H1 (cell line): Measurements from ENCODE around the gene PATJ. TPM values are rescaled to one million over a fixed set of nuclear protein-coding genes. Genes with fewer than 3 reads are reported as not detected.

ENCODE experiments used
- EGR1 ChIP-seq: IDR thresholded peaks from 2 replicates; pipeline ENCODE4 v1.6.1; 2011; ENCODE audit warnings: low read depth, low read length, borderline replicate concordance
- EZH2 ChIP-seq: fragments of 200-600 bp; sonication (generic); IDR thresholded peaks from 2 replicates; pipeline ENCODE4 v1.7.1; 2012; ENCODE audit warnings: low read depth, mild to moderate bottlenecking, moderate library complexity, low read length, inconsistent platforms; ENCODE audit not compliant: severe bottlenecking
- FOSL1 ChIP-seq: IDR thresholded peaks from 2 replicates; pipeline ENCODE4 v1.6.1; 2011; ENCODE audit warnings: mild to moderate bottlenecking, low read depth, low read length, moderate library complexity; ENCODE audit not compliant: insufficient read depth
- HDAC2 ChIP-seq, 2 experiments: fragments of 300-600 bp in 1 of 2; sonication (generic) in 1 of 2; IDR thresholded peaks; 2 replicates each; pipeline ENCODE4 v1.6.1; 2011 to 2012; ENCODE audit warnings: low read depth in 2 of 2, low read length in 2 of 2, mild to moderate bottlenecking in 2 of 2, moderate library complexity in 2 of 2, borderline replicate concordance in 1 of 2, inconsistent platforms in 1 of 2
- KDM4A ChIP-seq: IDR thresholded peaks from one replicate; pipeline ENCODE4 v1.7.1; 2012; ENCODE audit warnings: low read depth, mild to moderate bottlenecking, moderate library complexity, low read length, inconsistent platforms; ENCODE audit not compliant: severe bottlenecking
- PHF8 ChIP-seq: fragments of 200-600 bp; sonication (generic); conservative IDR thresholded peaks from 2 replicates; pipeline ENCODE4 v1.7.1; 2012; ENCODE audit warnings: low read depth, mild to moderate bottlenecking, inconsistent platforms, low read length, moderate library complexity
- RAD21 ChIP-seq, 2 experiments: IDR thresholded peaks in 1 of 2; conservative IDR thresholded peaks in 1 of 2; 2 replicates each; pipeline ENCODE4 v1.6.1; 2011; ENCODE audit warnings: low read depth in 2 of 2, low read length in 2 of 2, improper control_type of control experiment in 1 of 2, inconsistent platforms in 1 of 2, mild to moderate bottlenecking in 1 of 2, moderate library complexity in 1 of 2
- SP2 ChIP-seq: IDR thresholded peaks from 2 replicates; pipeline ENCODE4 v1.6.1; 2012; ENCODE audit warnings: mild to moderate bottlenecking, low read length, inconsistent platforms
- TEAD4 ChIP-seq: IDR thresholded peaks from 2 replicates; pipeline ENCODE4 v1.6.1; 2012; ENCODE audit warnings: low read depth, low read length, inconsistent platforms, mixed read lengths
- YY1 ChIP-seq: IDR thresholded peaks from 2 replicates; pipeline ENCODE4 v1.6.1; 2011; ENCODE audit warnings: low read depth, mild to moderate bottlenecking, low read length
- polyA plus RNA-seq, 7 experiments: library from polyadenylated mRNA; depleted of rRNA in 3 of 7; stranded (reverse) in 5 of 7; unstranded in 2 of 7; fragments of >200 nt in 5 of 7; fragments of 200-250 nt in 2 of 7; gene quantifications; 1 replicate in 5 of 7; 2 replicates in 1 of 7; 4 replicates in 1 of 7; pipeline versions ENCODE4 v1.2.1 to v1.2.3, GENCODE V29; 2011 to 2013; ENCODE audit warnings: missing spikeins in 2 of 7, mixed read lengths in 2 of 7
- total RNA-seq: library from RNA; stranded (reverse); fragmentation: NEBNext Ultra II Directional; extraction: Animal tissue kit (Norgen Biotek cat#: 25700); gene quantifications from 2 replicates; pipeline ENCODE4 v1.2.1, GENCODE V29; 2021
- TF ChIP-seq, protein P1 (sequence below): fragments of 300-600 bp; sonication (generic); IDR thresholded peaks from 2 replicates; pipeline ENCODE4 v1.7.1; 2012; ENCODE audit warnings: low read length, moderate library complexity, mild to moderate bottlenecking, inconsistent platforms; ENCODE audit not compliant: insufficient replicate concordance

PATJ gene
- total and polyA plus RNA-seq, 2 of the 8 experiments (the other 6 are each of a cell fraction or from before 2014, with no cell fraction given): 8.2 to 55.6 TPM

DNA sequence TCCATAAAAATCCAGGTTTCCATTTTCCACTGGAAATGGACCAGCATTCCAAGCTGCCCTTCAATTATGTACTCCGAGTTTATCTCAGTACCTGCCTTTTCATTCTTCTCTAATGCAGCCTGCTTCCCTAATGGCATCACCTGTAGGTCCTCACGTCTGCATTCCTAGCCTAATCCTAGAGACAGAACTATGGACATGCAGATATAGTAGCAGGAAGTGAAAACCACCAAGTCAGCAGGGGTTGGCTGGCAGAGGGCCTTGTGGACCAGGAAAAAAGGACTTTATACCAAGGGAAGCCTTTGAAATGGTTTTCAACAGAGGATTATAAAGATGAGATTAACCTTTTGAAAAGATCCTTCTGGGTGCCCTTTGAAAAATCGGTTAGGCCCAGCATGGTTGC lies 316.7 kb downstream of the PATJ start (continued):
- TF ChIP-seq EZH2 (no peak), YY1 (peak; percentile 38; the same call in 1 of the 2 replicates), TEAD4 (peak; percentile 92), RAD21 (IDR thresholded peaks at IDR 0.05 in 1 of 2, conservative IDR thresholded peaks at IDR 0.05 in 1 of 2; ENCODE audit: low read depth in 2 of 2, low read length in 2 of 2) (no peak), HDAC2 (IDR thresholded peaks at IDR 0.05; ENCODE audit: borderline replicate concordance in 1 of 2, low read depth in 2 of 2, low read length in 2 of 2) (peak in 1 of 2 experiments; percentile 96; a peak in 2 of 4 replicates), EGR1 (no peak), FOSL1 (no peak), SP2 (no peak), KDM4A (no peak), PHF8 (no peak)
- TF ChIP-seq, protein P1, sequence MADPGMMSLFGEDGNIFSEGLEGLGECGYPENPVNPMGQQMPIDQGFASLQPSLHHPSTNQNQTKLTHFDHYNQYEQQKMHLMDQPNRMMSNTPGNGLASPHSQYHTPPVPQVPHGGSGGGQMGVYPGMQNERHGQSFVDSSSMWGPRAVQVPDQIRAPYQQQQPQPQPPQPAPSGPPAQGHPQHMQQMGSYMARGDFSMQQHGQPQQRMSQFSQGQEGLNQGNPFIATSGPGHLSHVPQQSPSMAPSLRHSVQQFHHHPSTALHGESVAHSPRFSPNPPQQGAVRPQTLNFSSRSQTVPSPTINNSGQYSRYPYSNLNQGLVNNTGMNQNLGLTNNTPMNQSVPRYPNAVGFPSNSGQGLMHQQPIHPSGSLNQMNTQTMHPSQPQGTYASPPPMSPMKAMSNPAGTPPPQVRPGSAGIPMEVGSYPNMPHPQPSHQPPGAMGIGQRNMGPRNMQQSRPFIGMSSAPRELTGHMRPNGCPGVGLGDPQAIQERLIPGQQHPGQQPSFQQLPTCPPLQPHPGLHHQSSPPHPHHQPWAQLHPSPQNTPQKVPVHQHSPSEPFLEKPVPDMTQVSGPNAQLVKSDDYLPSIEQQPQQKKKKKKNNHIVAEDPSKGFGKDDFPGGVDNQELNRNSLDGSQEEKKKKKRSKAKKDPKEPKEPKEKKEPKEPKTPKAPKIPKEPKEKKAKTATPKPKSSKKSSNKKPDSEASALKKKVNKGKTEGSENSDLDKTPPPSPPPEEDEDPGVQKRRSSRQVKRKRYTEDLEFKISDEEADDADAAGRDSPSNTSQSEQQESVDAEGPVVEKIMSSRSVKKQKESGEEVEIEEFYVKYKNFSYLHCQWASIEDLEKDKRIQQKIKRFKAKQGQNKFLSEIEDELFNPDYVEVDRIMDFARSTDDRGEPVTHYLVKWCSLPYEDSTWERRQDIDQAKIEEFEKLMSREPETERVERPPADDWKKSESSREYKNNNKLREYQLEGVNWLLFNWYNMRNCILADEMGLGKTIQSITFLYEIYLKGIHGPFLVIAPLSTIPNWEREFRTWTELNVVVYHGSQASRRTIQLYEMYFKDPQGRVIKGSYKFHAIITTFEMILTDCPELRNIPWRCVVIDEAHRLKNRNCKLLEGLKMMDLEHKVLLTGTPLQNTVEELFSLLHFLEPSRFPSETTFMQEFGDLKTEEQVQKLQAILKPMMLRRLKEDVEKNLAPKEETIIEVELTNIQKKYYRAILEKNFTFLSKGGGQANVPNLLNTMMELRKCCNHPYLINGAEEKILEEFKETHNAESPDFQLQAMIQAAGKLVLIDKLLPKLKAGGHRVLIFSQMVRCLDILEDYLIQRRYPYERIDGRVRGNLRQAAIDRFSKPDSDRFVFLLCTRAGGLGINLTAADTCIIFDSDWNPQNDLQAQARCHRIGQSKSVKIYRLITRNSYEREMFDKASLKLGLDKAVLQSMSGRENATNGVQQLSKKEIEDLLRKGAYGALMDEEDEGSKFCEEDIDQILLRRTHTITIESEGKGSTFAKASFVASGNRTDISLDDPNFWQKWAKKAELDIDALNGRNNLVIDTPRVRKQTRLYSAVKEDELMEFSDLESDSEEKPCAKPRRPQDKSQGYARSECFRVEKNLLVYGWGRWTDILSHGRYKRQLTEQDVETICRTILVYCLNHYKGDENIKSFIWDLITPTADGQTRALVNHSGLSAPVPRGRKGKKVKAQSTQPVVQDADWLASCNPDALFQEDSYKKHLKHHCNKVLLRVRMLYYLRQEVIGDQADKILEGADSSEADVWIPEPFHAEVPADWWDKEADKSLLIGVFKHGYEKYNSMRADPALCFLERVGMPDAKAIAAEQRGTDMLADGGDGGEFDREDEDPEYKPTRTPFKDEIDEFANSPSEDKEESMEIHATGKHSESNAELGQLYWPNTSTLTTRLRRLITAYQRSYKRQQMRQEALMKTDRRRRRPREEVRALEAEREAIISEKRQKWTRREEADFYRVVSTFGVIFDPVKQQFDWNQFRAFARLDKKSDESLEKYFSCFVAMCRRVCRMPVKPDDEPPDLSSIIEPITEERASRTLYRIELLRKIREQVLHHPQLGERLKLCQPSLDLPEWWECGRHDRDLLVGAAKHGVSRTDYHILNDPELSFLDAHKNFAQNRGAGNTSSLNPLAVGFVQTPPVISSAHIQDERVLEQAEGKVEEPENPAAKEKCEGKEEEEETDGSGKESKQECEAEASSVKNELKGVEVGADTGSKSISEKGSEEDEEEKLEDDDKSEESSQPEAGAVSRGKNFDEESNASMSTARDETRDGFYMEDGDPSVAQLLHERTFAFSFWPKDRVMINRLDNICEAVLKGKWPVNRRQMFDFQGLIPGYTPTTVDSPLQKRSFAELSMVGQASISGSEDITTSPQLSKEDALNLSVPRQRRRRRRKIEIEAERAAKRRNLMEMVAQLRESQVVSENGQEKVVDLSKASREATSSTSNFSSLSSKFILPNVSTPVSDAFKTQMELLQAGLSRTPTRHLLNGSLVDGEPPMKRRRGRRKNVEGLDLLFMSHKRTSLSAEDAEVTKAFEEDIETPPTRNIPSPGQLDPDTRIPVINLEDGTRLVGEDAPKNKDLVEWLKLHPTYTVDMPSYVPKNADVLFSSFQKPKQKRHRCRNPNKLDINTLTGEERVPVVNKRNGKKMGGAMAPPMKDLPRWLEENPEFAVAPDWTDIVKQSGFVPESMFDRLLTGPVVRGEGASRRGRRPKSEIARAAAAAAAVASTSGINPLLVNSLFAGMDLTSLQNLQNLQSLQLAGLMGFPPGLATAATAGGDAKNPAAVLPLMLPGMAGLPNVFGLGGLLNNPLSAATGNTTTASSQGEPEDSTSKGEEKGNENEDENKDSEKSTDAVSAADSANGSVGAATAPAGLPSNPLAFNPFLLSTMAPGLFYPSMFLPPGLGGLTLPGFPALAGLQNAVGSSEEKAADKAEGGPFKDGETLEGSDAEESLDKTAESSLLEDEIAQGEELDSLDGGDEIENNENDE: no peak
